HEK293 (cell line): ENCODE data around the gene RUNX1.

Experiments
- CTCF ChIA-PET: fragments of 350-600 bp; formaldehyde crosslinking; extraction: SDS; loops from one replicate; lab custom pipeline; 2021; ENCODE audit warnings: antibody characterized with exemption; lab: Yijun Ruan, JAX
- POLR2A ChIA-PET: fragments of 300-600 bp; formaldehyde crosslinking; extraction: SDS; loops from one replicate; lab custom pipeline; 2020; ENCODE audit warnings: antibody characterized with exemption, inconsistent platforms; lab: Yijun Ruan, JAX
- H3K27ac ChIP-seq: fragments of 200-500 bp; sonication (Bioruptor generic); 2 replicates; pipeline ENCODE4 v1.5.1; 2014; ENCODE audit warnings: low read depth, low read length, control low read depth, inconsistent platforms; ENCODE audit errors: extremely low read depth
- H3K36me3 ChIP-seq, 2 experiments: fragments of 200-500 bp in 1 of 2; sonication (Bioruptor generic) in 1 of 2; 1 replicate in 1 of 2; 2 replicates in 1 of 2; pipeline ENCODE4 v1.5.1; 2014 to 2017; ENCODE audit warnings: inconsistent platforms in 2 of 2, low read length in 2 of 2; ENCODE audit not compliant: control insufficient read depth in 2 of 2, insufficient read depth in 1 of 2
- H3K4me1 ChIP-seq: fragments of 200-500 bp; sonication (Bioruptor generic); 2 replicates; pipeline ENCODE4 v1.5.1; 2014; ENCODE audit warnings: mild to moderate bottlenecking, low read length, inconsistent platforms; ENCODE audit not compliant: control insufficient read depth, insufficient read depth
- H3K4me3 ChIP-seq: 2 replicates; pipeline ENCODE4 v1.5.1; 2011; ENCODE audit warnings: low read depth, mild to moderate bottlenecking, control low read depth, low read length, moderate library complexity
- H3K9me3 ChIP-seq: fragments of 200-500 bp; sonication (Bioruptor generic); 2 replicates; pipeline ENCODE4 v1.5.1; 2014; ENCODE audit warnings: low read depth, low read length, inconsistent platforms; ENCODE audit not compliant: control insufficient read depth, insufficient read depth
- ATF2 ChIP-seq: fragments of 450-650 bp; formaldehyde crosslinking; IDR thresholded peaks from 2 replicates; pipeline ENCODE4 v1.5.1; 2016; ENCODE audit warnings: missing biosample characterization, missing genetic modification characterization, low read depth
- GLI4 ChIP-seq: fragments of 450-650 bp; formaldehyde crosslinking; IDR thresholded peaks from 2 replicates; pipeline ENCODE4 v1.5.1; 2016; ENCODE audit warnings: missing biosample characterization, missing genetic modification characterization
- IKZF3 ChIP-seq: fragments of 450-650 bp; IDR thresholded peaks from 2 replicates; pipeline ENCODE4 v1.5.0; 2018; ENCODE audit warnings: missing biosample characterization, mild to moderate bottlenecking, missing genetic modification characterization, moderate library complexity
- SALL2 ChIP-seq: fragments of 450-650 bp; formaldehyde crosslinking; IDR thresholded peaks from 2 replicates; pipeline ENCODE4 v1.5.0; 2017; ENCODE audit warnings: missing biosample characterization, mild to moderate bottlenecking, missing genetic modification characterization, borderline replicate concordance
- YY1 ChIP-seq: fragments of 450-650 bp; formaldehyde crosslinking; IDR thresholded peaks from 2 replicates; pipeline ENCODE4 v1.5.1; 2018; ENCODE audit warnings: missing biosample characterization, missing genetic modification characterization
- ZNF114 ChIP-seq: fragments of 450-650 bp; formaldehyde crosslinking; IDR thresholded peaks from 2 replicates; pipeline ENCODE4 v1.5.0; 2017; ENCODE audit warnings: missing biosample characterization, missing genetic modification characterization
- ZNF19 ChIP-seq: fragments of 450-650 bp; formaldehyde crosslinking; IDR thresholded peaks from 2 replicates; pipeline ENCODE4; 2016; ENCODE audit warnings: missing biosample characterization, missing genetic modification characterization, low read depth
- ZNF354C ChIP-seq: fragments of 450-650 bp; formaldehyde crosslinking; IDR thresholded peaks from 2 replicates; pipeline ENCODE4 v1.5.1; 2016; ENCODE audit warnings: missing biosample characterization, missing genetic modification characterization, low read depth, borderline replicate concordance
- ZNF366 ChIP-seq: fragments of 450-650 bp; formaldehyde crosslinking; conservative IDR thresholded peaks from 2 replicates; pipeline ENCODE4 v1.5.1; 2016; ENCODE audit warnings: missing biosample characterization, missing genetic modification characterization
- ZNF394 ChIP-seq: fragments of 450-650 bp; formaldehyde crosslinking; IDR thresholded peaks from 2 replicates; pipeline ENCODE4 v1.5.1; 2016; ENCODE audit warnings: missing biosample characterization, missing genetic modification characterization, mild to moderate bottlenecking, moderate library complexity, borderline replicate concordance
- ZNF521 ChIP-seq: fragments of 450-650 bp; formaldehyde crosslinking; IDR thresholded peaks from 2 replicates; pipeline ENCODE4 v1.5.1; 2017; ENCODE audit warnings: missing biosample characterization, mild to moderate bottlenecking, missing genetic modification characterization
- ZNF548 ChIP-seq: fragments of 450-650 bp; formaldehyde crosslinking; IDR thresholded peaks from 2 replicates; pipeline ENCODE4 v1.5.1; 2016; ENCODE audit warnings: missing biosample characterization, missing genetic modification characterization
- ZNF610 ChIP-seq: fragments of 450-650 bp; formaldehyde crosslinking; IDR thresholded peaks from 2 replicates; pipeline ENCODE4 v1.5.1; 2016; ENCODE audit warnings: missing biosample characterization, missing genetic modification characterization, borderline replicate concordance
- ZNF623 ChIP-seq: fragments of 450-650 bp; formaldehyde crosslinking; IDR thresholded peaks from 2 replicates; pipeline ENCODE4 v1.5.1; 2016; ENCODE audit warnings: missing biosample characterization, missing genetic modification characterization
- ZNF791 ChIP-seq: fragments of 450-650 bp; formaldehyde crosslinking; IDR thresholded peaks from 2 replicates; pipeline ENCODE4 v1.5.1; 2016; ENCODE audit warnings: missing biosample characterization, missing genetic modification characterization
- ZXDB ChIP-seq: fragments of 450-650 bp; formaldehyde crosslinking; IDR thresholded peaks from 2 replicates; pipeline ENCODE4 v1.5.1; 2016; ENCODE audit warnings: missing biosample characterization, missing genetic modification characterization
- TF ChIP-seq, protein P1 (sequence below): fragments of 450-650 bp; formaldehyde crosslinking; IDR thresholded peaks from 2 replicates; pipeline ENCODE4; 2016; ENCODE audit warnings: missing biosample characterization, missing genetic modification characterization
- TF ChIP-seq, protein P2 (sequence below): fragments of 450-650 bp; formaldehyde crosslinking; IDR thresholded peaks from 2 replicates; pipeline ENCODE4 v1.5.1; 2016; ENCODE audit warnings: missing biosample characterization, missing genetic modification characterization, borderline replicate concordance
- TF ChIP-seq, protein P3 (sequence below): fragments of 450-650 bp; formaldehyde crosslinking; IDR thresholded peaks from 2 replicates; pipeline ENCODE4 v1.5.1; 2016; ENCODE audit warnings: missing biosample characterization, missing genetic modification characterization

The RUNX1 gene

GRCh38 chr21:34852448-34852847 lies 196.7 kb downstream of the RUNX1 start:
- ChIA-PET CTCF (interaction anchor here (0.6 to 0.7 kb wide), 2 partner anchors 38 to 1570 kb away, joined by 3 read pairs; no protein-coding TSS in a partner anchor), POLR2A (no interaction called here)
- Histone ChIP-seq H3K27ac (no peak overlapping the region), H3K9me3 (no peaks in the 10 kb centered on the region), H3K36me3 (peaks cover 3 to 6% of the 10 kb centered on the region in 2 experiments; a peak in 2 of 3 replicates), H3K4me3 (no peak overlapping the region), H3K4me1 (peaks cover 8% of the 10 kb centered on the region)
- TF ChIP-seq YY1 (tag by site-specific recombination) (no peak), ZNF19 (tag by site-specific recombination) (no peak), ZNF548 (tag by site-specific recombination) (no peak), SALL2 (no peak), ZXDB (tag by site-specific recombination) (no peak), ZNF791 (no peak), ZNF114 (tag by site-specific recombination) (no peak), ZNF610 (tag by site-specific recombination) (no peak), ATF2 (tag by site-specific recombination) (no peak), ZNF521 (no peak), ZNF623 (no peak), IKZF3 (tag by site-specific recombination) (no peak), ZNF366 (tag by site-specific recombination) (no peak), GLI4 (tag by site-specific recombination) (no peak)
- TF ChIP-seq, protein P1, sequence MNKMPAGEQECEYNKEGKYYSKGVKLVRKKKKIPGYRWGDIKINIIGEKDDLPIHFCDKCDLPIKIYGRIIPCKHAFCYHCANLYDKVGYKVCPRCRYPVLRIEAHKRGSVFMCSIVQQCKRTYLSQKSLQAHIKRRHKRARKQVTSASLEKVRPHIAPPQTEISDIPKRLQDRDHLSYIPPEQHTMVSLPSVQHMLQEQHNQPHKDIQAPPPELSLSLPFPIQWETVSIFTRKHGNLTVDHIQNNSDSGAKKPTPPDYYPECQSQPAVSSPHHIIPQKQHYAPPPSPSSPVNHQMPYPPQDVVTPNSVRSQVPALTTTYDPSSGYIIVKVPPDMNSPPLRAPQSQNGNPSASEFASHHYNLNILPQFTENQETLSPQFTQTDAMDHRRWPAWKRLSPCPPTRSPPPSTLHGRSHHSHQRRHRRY (tag by site-specific recombination), result no peak
- TF ChIP-seq, protein P2, sequence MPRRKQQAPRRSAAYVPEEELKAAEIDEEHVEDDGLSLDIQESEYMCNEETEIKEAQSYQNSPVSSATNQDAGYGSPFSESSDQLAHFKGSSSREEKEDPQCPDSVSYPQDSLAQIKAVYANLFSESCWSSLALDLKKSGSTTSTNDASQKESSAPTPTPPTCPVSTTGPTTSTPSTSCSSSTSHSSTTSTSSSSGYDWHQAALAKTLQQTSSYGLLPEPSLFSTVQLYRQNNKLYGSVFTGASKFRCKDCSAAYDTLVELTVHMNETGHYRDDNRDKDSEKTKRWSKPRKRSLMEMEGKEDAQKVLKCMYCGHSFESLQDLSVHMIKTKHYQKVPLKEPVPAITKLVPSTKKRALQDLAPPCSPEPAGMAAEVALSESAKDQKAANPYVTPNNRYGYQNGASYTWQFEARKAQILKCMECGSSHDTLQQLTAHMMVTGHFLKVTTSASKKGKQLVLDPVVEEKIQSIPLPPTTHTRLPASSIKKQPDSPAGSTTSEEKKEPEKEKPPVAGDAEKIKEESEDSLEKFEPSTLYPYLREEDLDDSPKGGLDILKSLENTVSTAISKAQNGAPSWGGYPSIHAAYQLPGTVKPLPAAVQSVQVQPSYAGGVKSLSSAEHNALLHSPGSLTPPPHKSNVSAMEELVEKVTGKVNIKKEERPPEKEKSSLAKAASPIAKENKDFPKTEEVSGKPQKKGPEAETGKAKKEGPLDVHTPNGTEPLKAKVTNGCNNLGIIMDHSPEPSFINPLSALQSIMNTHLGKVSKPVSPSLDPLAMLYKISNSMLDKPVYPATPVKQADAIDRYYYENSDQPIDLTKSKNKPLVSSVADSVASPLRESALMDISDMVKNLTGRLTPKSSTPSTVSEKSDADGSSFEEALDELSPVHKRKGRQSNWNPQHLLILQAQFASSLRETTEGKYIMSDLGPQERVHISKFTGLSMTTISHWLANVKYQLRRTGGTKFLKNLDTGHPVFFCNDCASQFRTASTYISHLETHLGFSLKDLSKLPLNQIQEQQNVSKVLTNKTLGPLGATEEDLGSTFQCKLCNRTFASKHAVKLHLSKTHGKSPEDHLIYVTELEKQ (tag by site-specific recombination), result no peak
- TF ChIP-seq, protein P3, sequence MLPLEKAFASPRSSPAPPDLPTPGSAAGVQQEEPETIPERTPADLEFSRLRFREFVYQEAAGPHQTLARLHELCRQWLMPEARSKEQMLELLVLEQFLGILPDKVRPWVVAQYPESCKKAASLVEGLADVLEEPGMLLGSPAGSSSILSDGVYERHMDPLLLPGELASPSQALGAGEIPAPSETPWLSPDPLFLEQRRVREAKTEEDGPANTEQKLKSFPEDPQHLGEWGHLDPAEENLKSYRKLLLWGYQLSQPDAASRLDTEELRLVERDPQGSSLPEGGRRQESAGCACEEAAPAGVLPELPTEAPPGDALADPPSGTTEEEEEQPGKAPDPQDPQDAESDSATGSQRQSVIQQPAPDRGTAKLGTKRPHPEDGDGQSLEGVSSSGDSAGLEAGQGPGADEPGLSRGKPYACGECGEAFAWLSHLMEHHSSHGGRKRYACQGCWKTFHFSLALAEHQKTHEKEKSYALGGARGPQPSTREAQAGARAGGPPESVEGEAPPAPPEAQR, result no peak

- Histone ChIP-seq H3K36me3 (peaks cover 0 to 3% of the 10 kb centered on the region in 2 experiments; a peak in 1 of 3 replicates), H3K27ac (no peak overlapping the region), H3K4me3 (no peak overlapping the region), H3K4me1 (peaks cover 21% of the 10 kb centered on the region), H3K9me3 (no peaks in the 10 kb centered on the region)
- no peak for TF ChIP-seq ZNF394 (tag by site-specific recombination)
- TF ChIP-seq ZNF19 (tag by site-specific recombination), result no peak
- no peak for TF ChIP-seq ZNF354C (tag by site-specific recombination)
- POLR2A ChIA-PET, result interaction anchor here (2.8 kb wide), 1 partner anchor 13 kb away, joined by 9 read pairs; no protein-coding TSS in a partner anchor
- CTCF ChIA-PET, result interaction anchor here (0.6 kb wide), 1 partner anchor 179 kb away, joined by 3 read pairs; no protein-coding TSS in a partner anchor
Measured at GRCh38 chr21:34850166-34850690, 198.9 kb downstream of the RUNX1 start.
